H1 (cell line): Measurements from ENCODE around the gene PPCDC. TPM values are rescaled to one million over a fixed set of nuclear protein-coding genes. Genes with fewer than 3 reads are reported as not detected.

ENCODE experiments used
- CTCF ChIA-PET: fragments of 300-600 bp; sonication (Branson Sonifier 250); formaldehyde crosslinking; loops from one replicate; lab custom pipeline; 2021; ENCODE audit not compliant: partially characterized antibody; lab: Charles Lee
- POLR2A ChIA-PET: fragments of 300-600 bp; sonication (Branson Sonifier 250); formaldehyde crosslinking; loops from one replicate; lab custom pipeline; 2021; ENCODE audit warnings: inconsistent platforms; ENCODE audit not compliant: partially characterized antibody; lab: Charles Lee
- DNase-seq, 2 experiments: peaks; one replicate each; pipeline versions ENCODE4 v3.0.0 to v3.0.0-alpha.2; 2010 to 2022; ENCODE audit warnings: low spot score in 2 of 2, low read depth in 1 of 2, mixed read lengths in 1 of 2
- FAIRE-seq: peaks from 2 replicates; lab custom pipeline; 2011; peaks lifted over from hg19 to GRCh38; lab: Jason Lieb, UNC
- H2AFZ ChIP-seq: 2 replicates; pipeline ENCODE4 v1.8.1; 2012; ENCODE audit warnings: low read length, inconsistent platforms
- H2AK5ac ChIP-seq: 2 replicates; pipeline ENCODE4 v1.6.1; 2013; ENCODE audit warnings: low read depth, low read length
- H2BK120ac ChIP-seq: replicated peaks from 2 replicates; pipeline ENCODE3; 2013; ENCODE audit warnings: low read depth, low read length, inconsistent platforms
- H2BK12ac ChIP-seq: 2 replicates; pipeline ENCODE4 v1.6.1; 2013; ENCODE audit warnings: low read depth, low read length
- H2BK15ac ChIP-seq: 2 replicates; pipeline ENCODE4 v1.6.1; 2013; ENCODE audit warnings: low read length
- H2BK20ac ChIP-seq: 2 replicates; pipeline ENCODE4 v1.6.1; 2013; ENCODE audit warnings: low read length
- H2BK5ac ChIP-seq: 2 replicates; pipeline ENCODE4 v1.6.1; 2013; ENCODE audit warnings: low read depth, low read length
- H3K14ac ChIP-seq: 2 replicates; pipeline ENCODE4 v1.6.1; 2013; ENCODE audit warnings: inconsistent platforms; ENCODE audit not compliant: insufficient read length
- H3K18ac ChIP-seq: 2 replicates; pipeline ENCODE4 v1.6.1; 2013; ENCODE audit warnings: low read length; ENCODE audit errors: extremely low read depth
- H3K23ac ChIP-seq: 2 replicates; pipeline ENCODE4 v1.6.1; 2013; ENCODE audit warnings: inconsistent platforms; ENCODE audit not compliant: insufficient read length
- H3K23me2 ChIP-seq: 2 replicates; pipeline ENCODE4 v1.6.1; 2013; ENCODE audit warnings: low read depth, low read length
- H3K27ac ChIP-seq: 2 replicates; pipeline ENCODE4 v1.6.1; 2011; ENCODE audit warnings: low read depth, low read length, inconsistent platforms
- H3K27me3 ChIP-seq, 4 experiments: replicated peaks in 1 of 4; 1 replicate in 1 of 4; 2 replicates in 3 of 4; pipeline versions ENCODE4 v1.6.1 to v1.8.1; 2011 to 2013; ENCODE audit warnings: low read length in 3 of 4, mild to moderate bottlenecking in 3 of 4, inconsistent platforms in 2 of 4, mixed read lengths in 2 of 4, moderate library complexity in 1 of 4; ENCODE audit not compliant: control insufficient read depth in 3 of 4, insufficient read depth in 3 of 4; ENCODE audit errors: extremely low read depth in 1 of 4
- H3K36me3 ChIP-seq, 4 experiments: 2 replicates each; pipeline versions ENCODE4 v1.6.1 to v1.8.1; 2011 to 2013; ENCODE audit warnings: mild to moderate bottlenecking in 4 of 4, low read length in 3 of 4, moderate library complexity in 2 of 4, control low read depth in 1 of 4, inconsistent platforms in 1 of 4; ENCODE audit not compliant: insufficient read depth in 4 of 4, control insufficient read depth in 2 of 4
- H3K4ac ChIP-seq: replicated peaks from 2 replicates; pipeline ENCODE3; 2013; ENCODE audit warnings: low read length, low read depth, mixed read lengths, inconsistent platforms; ENCODE audit not compliant: insufficient read length
- H3K4me1 ChIP-seq, 4 experiments: replicated peaks in 1 of 4; 1 replicate in 1 of 4; 2 replicates in 3 of 4; pipeline versions ENCODE4 v1.6.1 to v1.8.1; 2011 to 2013; ENCODE audit warnings: low read length in 3 of 4, inconsistent platforms in 2 of 4, mixed read lengths in 1 of 4; ENCODE audit not compliant: insufficient read depth in 4 of 4, control insufficient read depth in 3 of 4
- H3K4me2 ChIP-seq, 2 experiments: 2 replicates each; pipeline versions ENCODE4 v1.6.1 to v1.8.1; 2011 to 2013; ENCODE audit warnings: low read depth in 2 of 2, low read length in 2 of 2, control low read depth in 1 of 2, inconsistent platforms in 1 of 2, mild to moderate bottlenecking in 1 of 2; ENCODE audit not compliant: insufficient read depth in 1 of 2
- H3K4me3 ChIP-seq, 4 experiments: fragments of 200-600, 300-600 bp in 1 of 4; sonication (generic), shearing (Covaris generic), sonication (Bioruptor Twin) in 1 of 4; 2 replicates each; pipeline versions ENCODE4 v1.5.1 to v1.8.1; 2011 to 2016; ENCODE audit warnings: low read length in 4 of 4, low read depth in 3 of 4, control low read depth in 2 of 4, inconsistent platforms in 2 of 4, mild to moderate bottlenecking in 2 of 4, mixed read lengths in 1 of 4, moderate library complexity in 1 of 4; ENCODE audit not compliant: insufficient read depth in 2 of 4; ENCODE audit errors: extremely low read depth in 1 of 4
- H3K56ac ChIP-seq: replicated peaks from 2 replicates; pipeline ENCODE3; 2013; ENCODE audit warnings: low read depth, mild to moderate bottlenecking, mixed read lengths, low read length, inconsistent platforms; ENCODE audit not compliant: insufficient read length
- H3K79me1 ChIP-seq: 2 replicates; pipeline ENCODE4 v1.6.1; 2013; ENCODE audit warnings: low read depth, low read length, control low read depth
- H3K79me2 ChIP-seq, 2 experiments: 2 replicates each; pipeline versions ENCODE4 v1.6.1 to v1.8.1; 2012 to 2013; ENCODE audit warnings: low read length in 2 of 2, mild to moderate bottlenecking in 2 of 2, inconsistent platforms in 1 of 2; ENCODE audit not compliant: insufficient read depth in 2 of 2, control insufficient read depth in 1 of 2
- H3K9ac ChIP-seq, 4 experiments: replicated peaks in 1 of 4; 1 replicate in 1 of 4; 2 replicates in 3 of 4; pipeline versions ENCODE4 v1.6.1 to v1.8.1; 2011 to 2013; ENCODE audit warnings: low read depth in 3 of 4, low read length in 3 of 4, control low read depth in 2 of 4, mild to moderate bottlenecking in 2 of 4, moderate library complexity in 2 of 4, inconsistent platforms in 1 of 4; ENCODE audit errors: extremely low read depth in 1 of 4
- H3K9me3 ChIP-seq, 2 experiments: 2 replicates each; pipeline versions ENCODE4 v1.6.1 to v1.8.1; 2012 to 2013; ENCODE audit warnings: mild to moderate bottlenecking in 2 of 2, moderate library complexity in 2 of 2, control low read depth in 1 of 2, inconsistent platforms in 1 of 2, low read depth in 1 of 2, low read length in 1 of 2, mixed read lengths in 1 of 2; ENCODE audit not compliant: insufficient read depth in 2 of 2
- H4K20me1 ChIP-seq, 2 experiments: replicated peaks in 1 of 2; 2 replicates each; pipeline versions ENCODE3 to v1.8.1; 2011 to 2013; ENCODE audit warnings: inconsistent platforms in 2 of 2, low read length in 2 of 2, mild to moderate bottlenecking in 1 of 2; ENCODE audit not compliant: insufficient read depth in 2 of 2, control insufficient read depth in 1 of 2
- H4K5ac ChIP-seq: 2 replicates; pipeline ENCODE4 v1.6.1; 2013; ENCODE audit warnings: low read length, low read depth, mixed read lengths, inconsistent platforms; ENCODE audit not compliant: insufficient read length
- H4K8ac ChIP-seq: 2 replicates; pipeline ENCODE4 v1.8.0; 2013; ENCODE audit warnings: mild to moderate bottlenecking, moderate library complexity, low read length, inconsistent platforms; ENCODE audit not compliant: insufficient read depth; ENCODE audit errors: extremely low read depth
- H4K91ac ChIP-seq: replicated peaks from 2 replicates; pipeline ENCODE3; 2013; ENCODE audit warnings: low read length, mixed read lengths, inconsistent platforms; ENCODE audit not compliant: insufficient read length
- CBX8 ChIP-seq: fragments of 300-800, 300-1000 bp; sonication (generic); IDR thresholded peaks from 2 replicates; pipeline ENCODE4 v1.7.1; 2016; ENCODE audit warnings: low read depth, low read length, borderline replicate concordance
- CREB1 ChIP-seq: IDR thresholded peaks from 2 replicates; pipeline ENCODE4 v1.6.1; 2012; ENCODE audit warnings: inconsistent platforms
- CTBP2 ChIP-seq: IDR thresholded peaks from 2 replicates; pipeline ENCODE4 v1.7.0; 2011; ENCODE audit warnings: borderline replicate concordance, mild to moderate bottlenecking, moderate library complexity, mixed read lengths, low read length; ENCODE audit not compliant: insufficient read depth, insufficient read length
- EGR1 ChIP-seq: IDR thresholded peaks from 2 replicates; pipeline ENCODE4 v1.6.1; 2011; ENCODE audit warnings: low read depth, low read length, borderline replicate concordance
- EZH2 ChIP-seq: fragments of 200-600 bp; sonication (generic); IDR thresholded peaks from 2 replicates; pipeline ENCODE4 v1.7.1; 2012; ENCODE audit warnings: low read depth, mild to moderate bottlenecking, moderate library complexity, low read length, inconsistent platforms; ENCODE audit not compliant: severe bottlenecking
- HDAC2 ChIP-seq, 2 experiments: fragments of 300-600 bp in 1 of 2; sonication (generic) in 1 of 2; IDR thresholded peaks; 2 replicates each; pipeline ENCODE4 v1.6.1; 2011 to 2012; ENCODE audit warnings: low read depth in 2 of 2, low read length in 2 of 2, mild to moderate bottlenecking in 2 of 2, moderate library complexity in 2 of 2, borderline replicate concordance in 1 of 2, inconsistent platforms in 1 of 2
- JUND ChIP-seq: IDR thresholded peaks from 2 replicates; pipeline ENCODE4 v1.6.1; 2011; ENCODE audit warnings: mild to moderate bottlenecking, improper control_type of control experiment, low read length
- MAX ChIP-seq: IDR thresholded peaks from 2 replicates; pipeline ENCODE4 v1.6.1; 2012; ENCODE audit warnings: inconsistent platforms
- PHF8 ChIP-seq: fragments of 200-600 bp; sonication (generic); conservative IDR thresholded peaks from 2 replicates; pipeline ENCODE4 v1.7.1; 2012; ENCODE audit warnings: low read depth, mild to moderate bottlenecking, inconsistent platforms, low read length, moderate library complexity
- RFX5 ChIP-seq: IDR thresholded peaks from 2 replicates; pipeline ENCODE4 v1.6.1; 2011; ENCODE audit warnings: low read depth, low read length, improper control_type of control experiment, borderline replicate concordance
- SP1 ChIP-seq: IDR thresholded peaks from 2 replicates; pipeline ENCODE4 v1.6.1; 2011; ENCODE audit warnings: low read depth, low read length
- TAF1 ChIP-seq: IDR thresholded peaks from 2 replicates; pipeline ENCODE4 v1.6.1; 2011; ENCODE audit warnings: mild to moderate bottlenecking, low read depth, low read length
- ZNF274 ChIP-seq: IDR thresholded peaks from 2 replicates; pipeline ENCODE4 v1.7.0; 2012; ENCODE audit warnings: low read length, borderline replicate concordance; ENCODE audit errors: extremely low read depth
- WGBS, 2 experiments: shearing (Covaris generic) in 1 of 2; methylation state at CpG; one replicate each; pipeline versions ENCODE4 v1.1.6 to v1.1.7; 2013 to 2015; ENCODE audit warnings: low lambda C conversion rate in 2 of 2, mixed read lengths in 2 of 2, inconsistent platforms in 1 of 2, low coverage in 1 of 2, missing lambda C conversion rate in 1 of 2; ENCODE audit not compliant: insufficient replicate concordance in 2 of 2, insufficient coverage in 1 of 2, insufficient read length in 1 of 2; ENCODE audit errors: extremely low coverage in 1 of 2, missing lambda C conversion rate in 1 of 2; 5-methylcytosine and 5-hydroxymethylcytosine counted together
- polyA plus RNA-seq, 7 experiments: library from polyadenylated mRNA; depleted of rRNA in 3 of 7; stranded (reverse) in 5 of 7; unstranded in 2 of 7; fragments of >200 nt in 5 of 7; fragments of 200-250 nt in 2 of 7; gene quantifications; 1 replicate in 5 of 7; 2 replicates in 1 of 7; 4 replicates in 1 of 7; pipeline versions ENCODE4 v1.2.1 to v1.2.3, GENCODE V29; 2011 to 2013; ENCODE audit warnings: missing spikeins in 2 of 7, mixed read lengths in 2 of 7
- total RNA-seq: library from RNA; stranded (reverse); fragmentation: NEBNext Ultra II Directional; extraction: Animal tissue kit (Norgen Biotek cat#: 25700); gene quantifications from 2 replicates; pipeline ENCODE4 v1.2.1, GENCODE V29; 2021

Gene PPCDC
- total and polyA plus RNA-seq, 2 of the 8 experiments (the other 6 are each of a cell fraction or from before 2014, with no cell fraction given), result 11.3 to 29.7 TPM

- POLR2A ChIA-PET, result interaction anchor here (0.6 to 1.6 kb wide), 3 partner anchors 13 to 57 kb away, joined by 3 to 4 read pairs (median 3); no protein-coding TSS in a partner anchor
- no peak overlapping the region for H3K4ac ChIP-seq
- H3K9ac ChIP-seq, result no peak overlapping the region
- H4K8ac ChIP-seq, result no peak overlapping the region
- no peaks in the 10 kb centered on the region for H3K79me1 ChIP-seq
- FAIRE-seq (no peak), DNase-seq (no peak)
- no peak overlapping the region for H3K4me2 ChIP-seq
- CTCF ChIA-PET, result interaction anchor here (0.7 to 1.2 kb wide), 3 partner anchors 13 to 620 kb away, joined by 4 to 7 read pairs (median 4); no protein-coding TSS in a partner anchor
- no peaks in the 10 kb centered on the region for H3K23me2 ChIP-seq
- no peak overlapping the region for H4K5ac ChIP-seq
- no peak overlapping the region for H3K4me3 ChIP-seq
- no peaks in the 10 kb centered on the region; a peak in 1 of 7 replicates for H3K27me3 ChIP-seq
- no peak overlapping the region for H3K23ac ChIP-seq
- H3K9me3 ChIP-seq, result peaks cover 0 to 7% of the 10 kb centered on the region in 2 experiments; a peak in 2 of 4 replicates
- 79% methylated on average over 6 of the region's 6 CpGs; no CpG with 5 or more reads in 1 of the 2 experiments for WGBS, 2 experiments
- no peak overlapping the region for H2BK20ac ChIP-seq
- no peaks in the 10 kb centered on the region; a peak in 1 of 7 replicates for H3K4me1 ChIP-seq
- no peak overlapping the region for H2BK12ac ChIP-seq
- no peak overlapping the region for H2BK5ac ChIP-seq
- H2BK15ac ChIP-seq, result no peak overlapping the region
- H3K79me2 ChIP-seq, result no peaks in the 10 kb centered on the region
- H3K36me3 ChIP-seq, result no peaks in the 10 kb centered on the region
- no peak overlapping the region for H2AFZ ChIP-seq
- H4K91ac ChIP-seq, result no peak overlapping the region
- no peaks in the 10 kb centered on the region for H4K20me1 ChIP-seq
- no peak overlapping the region for H3K14ac ChIP-seq
- no peak overlapping the region for H2AK5ac ChIP-seq
- H3K56ac ChIP-seq, result no peak overlapping the region
- H3K18ac ChIP-seq, result no peak overlapping the region
- H3K27ac ChIP-seq, result no peak overlapping the region
- H2BK120ac ChIP-seq, result no peak overlapping the region
- TF ChIP-seq JUND (no peak), PHF8 (no peak), RFX5 (no peak), EGR1 (no peak), CBX8 (no peak), SP1 (no peak), TAF1 (no peak), MAX (no peak), HDAC2 (IDR thresholded peaks at IDR 0.05; ENCODE audit: borderline replicate concordance in 1 of 2, low read depth in 2 of 2, low read length in 2 of 2) (no peak), CTBP2 (no peak), EZH2 (no peak), ZNF274 (no peak), CREB1 (no peak)
Observed at GRCh38 chr15:75065851-75066509, 42.6 kb downstream of the PPCDC start.
